ENCODE measurements around the gene DYNC2H1. TPM values are rescaled to one million over a fixed set of nuclear protein-coding genes. Genes with fewer than 3 reads are reported as not detected.

Gene DYNC2H1
- total RNA-seq, 1 donor from 2014 or later, result 22.1 TPM

GRCh38 chr11:103327721-103328120 lies 218.5 kb downstream of the DYNC2H1 start:
- ATAC-seq (no peak), DNase-seq (no peak)
- Histone ChIP-seq H3K9me3 (no peaks in the 10 kb centered on the region), H3K27ac (no peak overlapping the region), H3K27me3 (ENCODE audit: low read depth) (no peaks in the 10 kb centered on the region), H3K4me1 (no peaks in the 10 kb centered on the region), H3K4me3 (no peak overlapping the region), H3K36me3 (no peaks in the 10 kb centered on the region)
- intact Hi-C loops (cut with DNase I), result no loop called here
- TF ChIP-seq CTCF (IDR thresholded peaks at IDR 0.05), result no peak

- no peak overlapping the region for H3K27ac ChIP-seq
- ATAC-seq (no peak), DNase-seq (no peak)
- no peaks in the 10 kb centered on the region for H3K9me3 ChIP-seq
- intact Hi-C loops (cut with DNase I), result no loop called here
- TF ChIP-seq CTCF (IDR thresholded peaks at IDR 0.05), result no peak
- H3K4me3 ChIP-seq, result no peak overlapping the region
- H3K4me1 ChIP-seq, result no peaks in the 10 kb centered on the region
- no peaks in the 10 kb centered on the region for H3K36me3 ChIP-seq
- H3K27me3 ChIP-seq (ENCODE audit: low read depth), result no peaks in the 10 kb centered on the region
These were observed 223.2 kb downstream of the DYNC2H1 start for GRCh38 chr11:103332409-103332808.

- ATAC-seq, result no peak
- intact Hi-C loops (cut with DNase I), result no loop called here
- no peak for TF ChIP-seq CTCF (IDR thresholded peaks at IDR 0.05)
- Histone ChIP-seq H3K4me3 (no peak overlapping the region), H3K4me1 (no peaks in the 10 kb centered on the region), H3K27ac (no peak overlapping the region), H3K9me3 (no peaks in the 10 kb centered on the region), H3K36me3 (no peaks in the 10 kb centered on the region), H3K27me3 (ENCODE audit: low read depth) (no peaks in the 10 kb centered on the region)
- no peak for DNase-seq
These were observed 229.6 kb downstream of the DYNC2H1 start for GRCh38 chr11:103338621-103339484.

GRCh38 chr11:103339485-103339857 lies 230.2 kb downstream of the DYNC2H1 start:
- intact Hi-C loops (cut with DNase I), result no loop called here
- DNase-seq, result no peak
- Histone ChIP-seq H3K9me3 (no peaks in the 10 kb centered on the region), H3K27ac (no peak overlapping the region), H3K36me3 (no peaks in the 10 kb centered on the region), H3K4me1 (no peaks in the 10 kb centered on the region), H3K27me3 (ENCODE audit: low read depth) (no peaks in the 10 kb centered on the region), H3K4me3 (no peak overlapping the region)
- no peak for TF ChIP-seq CTCF (IDR thresholded peaks at IDR 0.05)
- no peak for ATAC-seq

- intact Hi-C loops (cut with DNase I), result no loop called here
- Histone ChIP-seq H3K27me3 (ENCODE audit: low read depth) (no peaks in the 10 kb centered on the region), H3K36me3 (no peaks in the 10 kb centered on the region), H3K27ac (no peak overlapping the region), H3K9me3 (no peaks in the 10 kb centered on the region), H3K4me3 (no peak overlapping the region), H3K4me1 (no peaks in the 10 kb centered on the region)
- TF ChIP-seq CTCF (IDR thresholded peaks at IDR 0.05), result no peak
- DNase-seq (no peak), ATAC-seq (no peak)
These were observed 231.7 kb downstream of the DYNC2H1 start for GRCh38 chr11:103340956-103341355.

Measured in lower lobe of right lung (tissue), 2 donors.